DMS114 treated with DMSO at 0.1 percent for 48 hours (cell line): Measurements from ENCODE around the gene HPS1.
A peak's percentile ranks its signal among the peaks of the same experiment; 100 is the strongest.

Source experiments
- DNase-seq: peaks from one replicate; lab custom pipeline; 2025; ENCODE audit not compliant: unreplicated experiment; lab: John Stamatoyannopoulos, UW

The HPS1 gene

DNA sequence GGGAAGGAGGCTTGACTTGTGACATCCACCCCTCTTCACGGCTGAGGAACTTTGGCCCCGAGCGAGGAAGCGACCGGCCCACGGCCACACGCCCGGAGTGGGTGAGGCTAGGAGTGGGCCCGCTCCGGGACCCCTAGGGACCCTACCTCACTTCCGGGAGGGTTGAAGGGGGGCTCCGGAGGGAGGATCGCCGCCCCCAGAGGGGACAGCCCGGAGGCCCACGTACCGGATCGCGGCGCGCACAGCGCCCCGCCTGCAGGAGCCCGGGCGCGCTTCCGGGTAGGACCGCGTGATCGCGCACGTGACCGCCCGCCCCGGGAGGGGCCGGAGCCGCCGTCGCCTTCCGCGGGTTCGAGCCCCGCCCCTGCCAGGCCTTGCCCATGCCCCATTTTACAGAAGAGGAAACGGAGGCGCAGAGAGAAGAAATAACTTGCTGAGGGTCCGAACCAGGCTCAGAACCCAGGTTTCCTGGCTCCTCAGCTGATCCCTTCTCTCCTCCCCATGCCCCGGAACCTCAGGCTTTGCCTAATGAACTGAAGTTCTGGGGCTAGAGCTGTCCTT, at the start of gene HPS1:
Gene HPS1 (minus strand): TSS at position 275 of the 561 bp plus-strand sequence. CDS start 3,695 bp downstream, outside the sequence.
- DNase-seq: peak; percentile 33

DNA sequence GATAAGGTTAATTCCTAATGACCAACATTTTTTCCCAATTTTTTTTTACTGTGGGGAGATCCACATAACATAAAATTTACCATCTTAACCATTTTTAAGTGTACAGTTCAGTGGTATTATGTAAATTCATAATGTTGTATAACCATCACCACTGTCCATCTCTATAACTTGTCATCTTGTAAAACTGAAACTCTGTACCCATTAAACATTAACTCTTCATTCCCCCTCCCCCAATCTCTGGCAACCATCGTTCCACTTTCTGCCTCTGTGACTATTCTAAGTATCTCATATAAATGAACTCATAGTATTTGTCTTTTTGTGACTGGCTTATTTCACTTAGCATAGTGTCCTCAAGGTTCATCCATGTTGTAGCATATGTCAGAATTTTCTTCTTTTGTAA, 46.0 kb upstream of the HPS1 start:
- DNase-seq: no peak

DNA sequence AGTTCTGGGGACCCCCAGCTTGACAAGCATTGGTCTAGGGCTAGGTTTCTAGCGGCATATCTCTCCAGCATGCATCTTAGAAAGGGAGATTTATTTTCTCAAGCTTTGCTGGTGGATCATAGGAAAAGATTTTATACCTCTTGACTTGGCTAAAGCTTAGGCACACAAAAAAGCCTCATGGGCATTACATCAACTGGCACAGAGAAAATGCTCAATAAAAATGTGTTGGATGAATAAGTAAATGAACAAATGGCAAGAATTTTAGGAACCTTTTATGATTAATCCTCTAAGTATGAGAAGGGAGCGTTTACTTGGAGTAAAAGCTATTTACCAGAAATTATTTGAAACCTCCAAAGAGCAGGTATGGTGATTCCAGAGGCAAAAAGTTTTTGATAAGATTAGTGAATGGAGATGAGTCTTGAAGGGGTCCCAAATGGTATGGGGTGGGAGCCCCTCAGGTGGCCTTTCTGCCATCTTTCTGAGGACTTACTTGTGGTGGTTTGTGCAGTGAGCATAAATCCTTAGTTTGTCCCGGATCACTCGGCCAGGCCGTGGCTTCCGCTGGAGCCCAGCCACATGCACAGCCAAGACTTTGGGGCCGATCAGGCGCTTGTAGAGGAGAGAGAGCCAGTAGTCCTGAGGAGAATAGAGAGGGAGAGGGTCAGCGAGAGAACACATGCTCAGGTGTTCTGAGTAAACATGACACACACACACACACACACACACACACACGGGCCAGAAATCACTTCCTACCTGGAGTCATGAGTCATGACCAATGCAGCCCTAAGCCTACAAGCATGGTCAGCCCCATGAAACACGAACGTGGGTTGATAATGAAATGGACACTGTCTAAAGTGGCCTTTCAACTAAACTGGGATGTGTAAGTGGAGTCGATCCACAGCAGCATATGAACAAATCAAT, 43.1 kb upstream of the HPS1 start:
- no peak for DNase-seq

DNA sequence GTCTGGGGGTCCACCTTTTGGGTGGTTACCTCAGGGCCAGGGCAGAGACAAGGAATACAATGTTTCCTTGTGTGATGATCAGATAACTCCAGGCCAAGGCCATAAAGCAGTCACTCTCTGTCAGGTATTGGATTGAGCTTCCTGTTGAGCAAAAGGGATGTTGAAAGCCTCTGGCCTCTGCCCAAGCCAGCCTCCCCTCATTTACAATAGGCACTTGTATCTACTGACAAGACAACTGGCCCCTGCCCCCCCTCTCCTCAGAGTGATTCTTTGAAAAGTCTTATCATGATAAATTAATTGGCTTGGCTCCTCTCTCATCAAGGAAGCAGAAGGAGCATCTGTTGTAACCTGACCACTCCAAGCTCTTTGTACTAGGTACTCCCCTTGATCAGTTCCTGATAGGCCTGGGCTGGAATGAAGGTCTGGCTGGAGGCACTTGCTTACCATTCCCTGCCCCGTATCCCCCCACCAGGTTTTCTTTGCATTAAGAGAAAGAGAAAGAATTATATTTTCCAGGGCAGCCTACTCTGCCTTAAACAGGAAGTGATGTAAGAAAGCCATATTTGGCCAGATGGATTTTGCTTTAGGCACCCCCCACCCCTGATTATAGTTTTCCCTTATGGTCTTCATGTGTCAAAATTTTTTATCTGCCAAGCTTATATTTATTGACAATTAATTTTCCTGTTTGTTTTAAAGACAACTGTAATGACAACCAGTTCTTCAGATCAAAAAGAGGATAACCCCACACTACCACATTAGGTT, 42.1 kb upstream of the HPS1 start:
- DNase-seq: no peak

DNA sequence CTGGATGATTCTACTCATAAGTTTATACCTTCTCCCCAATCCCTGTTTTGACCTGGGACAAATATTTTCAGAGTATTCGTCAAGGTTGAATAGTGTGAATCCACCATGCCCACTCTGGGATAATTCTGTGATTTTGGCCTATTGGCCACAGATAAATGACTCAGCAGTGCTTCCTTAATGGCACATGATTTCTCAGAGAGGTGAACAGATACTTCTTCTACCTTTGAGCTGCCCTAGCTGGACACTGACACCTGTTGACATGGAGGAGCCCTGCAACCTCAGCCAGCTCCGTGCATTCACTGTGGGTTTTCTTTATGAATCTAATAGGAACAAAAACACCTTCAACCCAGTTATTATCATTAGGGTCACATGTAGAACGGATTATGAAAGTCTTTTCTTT, 40.9 kb upstream of the HPS1 start:
- DNase-seq: no peak

DNA sequence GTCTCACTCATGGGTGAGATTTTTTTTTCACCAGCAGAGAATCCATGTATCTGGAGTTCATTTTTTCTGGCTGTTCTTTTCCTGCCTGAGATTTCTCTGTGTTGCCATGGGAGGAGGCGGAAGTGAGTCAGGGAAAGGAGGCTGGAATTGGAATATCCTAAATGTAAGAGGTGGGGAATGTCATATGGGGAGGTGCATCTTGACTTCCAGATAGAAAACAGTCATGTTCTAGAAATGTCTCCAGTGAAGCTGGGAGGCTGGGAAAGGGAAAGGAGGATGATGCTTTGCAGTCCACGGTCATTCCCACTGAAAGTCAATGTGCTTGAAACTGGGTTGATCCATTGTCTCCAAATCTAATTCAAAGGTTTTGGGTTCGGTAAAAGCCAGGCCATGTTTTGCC, 39.7 kb upstream of the HPS1 start:
- DNase-seq: no peak

DNA sequence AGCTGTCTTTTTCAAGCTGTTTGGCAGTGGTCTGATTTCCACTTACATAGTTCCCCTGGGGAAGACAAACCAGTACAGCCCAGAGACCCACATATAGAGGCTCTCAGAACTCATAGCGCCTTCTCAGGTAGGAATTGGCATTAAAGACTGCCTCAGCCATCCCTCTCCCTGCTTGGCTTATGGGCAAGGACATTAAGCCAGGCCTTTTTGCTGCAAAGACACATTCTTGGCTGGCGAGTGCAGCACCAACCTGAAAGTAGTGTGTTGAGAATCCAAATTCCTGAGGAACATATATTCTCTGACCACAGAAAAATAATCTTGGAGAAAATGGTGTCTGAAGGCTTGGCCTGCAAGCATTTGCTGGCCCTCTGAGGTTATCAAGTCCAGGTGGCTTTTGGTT, 39.2 kb upstream of the HPS1 start:
- DNase-seq: no peak

DNA sequence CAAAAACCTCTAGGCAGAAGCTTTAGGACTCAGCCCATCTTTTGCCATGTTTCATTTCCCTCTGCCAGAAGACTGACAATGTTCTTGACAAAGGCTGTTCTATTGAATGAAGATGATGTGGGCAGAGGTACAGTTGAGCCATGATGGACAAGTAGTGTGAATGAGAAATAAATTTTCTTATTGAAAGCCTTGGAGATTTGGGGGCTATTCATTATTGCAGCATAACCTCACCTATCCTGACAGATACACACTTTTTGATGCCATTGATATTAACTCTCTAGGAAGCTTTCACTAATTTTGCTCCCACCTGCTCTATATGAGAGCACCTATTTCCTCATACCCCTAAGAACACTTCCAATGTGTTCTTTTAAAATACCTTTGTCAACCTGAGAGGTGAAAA, 36.9 kb upstream of the HPS1 start:
- DNase-seq: no peak

DNA sequence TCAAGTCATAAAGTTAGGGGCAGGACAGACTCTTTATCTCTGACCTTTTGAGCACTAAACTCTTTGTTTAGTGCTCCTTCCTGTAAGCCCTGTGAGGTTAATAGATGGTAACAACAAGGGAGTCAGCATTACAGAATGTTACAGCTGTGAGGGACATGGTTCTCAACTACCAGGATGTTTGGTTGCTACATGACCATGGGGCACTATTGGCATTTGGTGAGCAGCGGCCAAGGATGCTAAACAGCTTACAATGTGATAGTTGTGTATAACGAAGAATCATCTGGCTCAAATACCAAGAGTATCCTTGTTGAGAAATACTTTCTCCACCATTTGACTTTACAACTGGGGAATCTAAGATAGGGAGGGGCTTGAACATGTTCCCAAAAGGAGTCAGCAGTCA, 35.4 kb upstream of the HPS1 start:
- no peak for DNase-seq

DNA sequence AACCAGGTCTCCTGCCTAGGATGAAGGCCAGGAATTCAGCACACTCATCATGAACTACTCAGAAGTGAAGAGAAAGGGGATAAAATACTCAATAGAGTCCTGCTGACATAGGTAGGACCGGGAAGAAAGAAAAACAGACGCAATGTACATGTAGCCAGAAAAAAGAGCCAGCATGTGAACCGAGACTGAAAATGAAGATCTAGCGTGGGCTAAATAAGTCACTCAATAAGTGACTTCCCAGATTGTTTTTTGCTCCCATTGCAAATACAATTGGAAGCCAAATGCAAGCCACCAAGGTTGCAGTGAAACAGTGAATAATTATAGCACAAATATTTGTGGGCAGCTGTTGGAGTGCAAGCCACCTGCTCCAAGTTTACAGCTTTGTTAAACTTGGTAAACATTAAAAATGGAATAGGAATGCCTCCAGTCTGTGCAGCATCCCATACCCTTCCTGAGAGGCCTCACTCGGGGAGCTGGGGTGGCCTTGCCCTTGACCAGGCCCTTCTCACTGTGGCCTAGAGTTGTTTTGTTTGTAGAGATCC, 34.7 kb upstream of the HPS1 start:
- DNase-seq: no peak

DNA sequence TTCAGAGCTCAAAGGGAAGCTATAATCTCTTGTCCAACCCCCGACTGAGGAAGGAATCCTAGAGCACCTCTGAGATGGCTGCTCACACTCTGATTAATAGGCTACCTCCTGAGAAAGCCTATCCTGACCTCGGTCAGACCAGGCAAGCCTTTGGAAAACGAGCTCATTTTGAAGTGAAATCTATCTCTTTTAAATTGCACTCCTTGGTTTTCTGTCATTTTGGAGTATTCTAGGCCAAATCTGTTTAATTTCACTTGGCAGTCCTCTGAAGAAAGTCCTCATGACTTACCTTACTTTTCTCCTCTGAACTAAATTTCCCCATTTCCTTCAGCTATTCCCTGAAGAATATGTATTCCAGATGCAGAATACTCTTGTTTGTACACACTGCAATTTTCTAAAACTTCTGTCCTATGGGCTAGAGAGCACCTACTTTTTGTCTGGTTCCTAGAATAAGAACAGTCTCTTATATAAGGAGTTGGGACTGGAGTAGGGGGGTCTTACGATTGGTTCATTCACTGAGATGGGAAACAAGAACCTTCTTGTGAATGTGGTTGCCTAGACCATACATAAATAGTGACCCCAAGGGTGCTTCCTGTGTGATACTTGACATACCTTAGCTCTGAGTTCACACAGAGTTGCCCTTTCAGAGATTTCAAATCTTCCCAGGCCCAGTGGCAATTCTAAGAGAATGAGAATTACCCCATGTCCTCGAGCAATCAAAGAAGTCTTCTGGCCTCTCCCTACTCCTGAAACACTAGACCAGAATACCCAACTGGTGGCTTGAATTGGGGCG, 31.9 kb upstream of the HPS1 start:
- DNase-seq: no peak

DNA sequence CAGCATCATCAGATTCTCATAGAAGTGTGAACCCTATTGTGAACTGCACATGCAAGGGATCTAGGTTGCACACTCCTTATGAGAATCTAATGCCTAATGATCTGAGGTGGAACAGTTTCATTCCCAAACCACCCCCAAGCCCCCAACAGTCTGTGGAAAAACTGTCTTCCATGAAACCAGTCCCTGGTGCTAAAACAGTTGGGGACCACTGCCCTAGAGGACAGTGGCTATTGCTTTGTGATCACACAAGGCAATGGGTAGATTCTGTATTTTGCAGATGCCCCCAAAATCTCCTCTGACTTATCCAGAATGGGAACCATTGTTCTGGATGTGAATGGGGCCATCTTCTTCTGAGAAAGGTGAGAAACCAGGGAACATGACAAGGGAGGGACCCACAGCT, 31.1 kb upstream of the HPS1 start:
- DNase-seq: no peak

DNA sequence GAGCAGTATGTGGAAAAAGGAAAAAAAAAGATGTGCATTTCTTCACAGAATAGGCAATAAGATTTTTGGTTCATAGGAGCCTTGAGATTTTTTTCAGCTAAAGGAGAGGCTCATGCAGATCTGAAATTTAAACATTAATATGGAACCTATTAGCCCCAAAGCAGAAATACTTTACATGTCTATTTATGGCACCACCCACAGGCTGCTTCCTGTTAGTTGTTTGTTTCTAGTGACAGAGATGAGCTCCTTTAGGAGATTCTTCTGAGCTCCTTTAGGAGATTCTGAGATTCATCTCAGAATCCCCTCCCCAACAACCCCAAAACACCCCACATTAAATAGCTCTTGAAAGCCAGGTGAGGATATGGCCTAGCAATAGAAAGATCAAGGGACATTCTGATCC, 27.9 kb upstream of the HPS1 start:
- DNase-seq: no peak

DNA sequence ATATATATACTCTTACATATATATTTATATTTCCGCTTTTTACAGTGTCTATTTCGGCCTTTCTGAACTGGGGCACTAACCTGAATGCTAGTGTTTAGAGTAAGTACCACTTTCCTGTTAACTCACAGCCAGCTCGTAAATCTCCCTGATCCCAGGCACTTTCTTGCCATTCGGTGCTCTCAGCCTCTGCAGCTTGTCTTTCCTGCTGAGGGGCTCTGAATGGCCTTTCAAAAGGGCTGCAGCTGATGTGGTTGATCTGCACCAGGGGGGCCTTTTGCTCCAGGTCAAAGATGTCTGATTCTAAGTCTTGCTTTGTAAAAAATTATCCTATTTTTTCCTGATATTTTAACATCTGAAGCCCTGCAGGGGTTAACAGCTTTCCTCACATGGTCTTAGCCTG, 25.5 kb upstream of the HPS1 start:
- no peak for DNase-seq

DNA sequence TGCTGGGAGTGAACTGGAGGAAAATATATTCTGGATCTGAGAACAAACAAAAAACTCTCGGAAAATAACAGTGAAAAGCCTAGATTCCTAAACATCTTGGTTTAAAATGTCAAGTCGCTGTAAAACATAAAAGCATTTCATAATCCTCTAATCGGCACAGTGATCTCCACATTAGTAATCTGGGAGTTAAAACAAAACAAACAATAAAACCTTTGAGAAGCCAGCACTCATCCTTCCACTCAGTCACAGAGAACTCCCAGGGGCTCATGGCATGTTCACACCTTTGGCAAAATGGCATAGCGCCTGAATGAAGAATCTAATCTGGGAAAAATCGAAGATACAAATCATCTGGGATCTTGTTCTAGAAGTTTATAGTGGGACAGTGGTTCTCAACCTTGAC, 24.1 kb upstream of the HPS1 start:
- DNase-seq: no peak

DNA sequence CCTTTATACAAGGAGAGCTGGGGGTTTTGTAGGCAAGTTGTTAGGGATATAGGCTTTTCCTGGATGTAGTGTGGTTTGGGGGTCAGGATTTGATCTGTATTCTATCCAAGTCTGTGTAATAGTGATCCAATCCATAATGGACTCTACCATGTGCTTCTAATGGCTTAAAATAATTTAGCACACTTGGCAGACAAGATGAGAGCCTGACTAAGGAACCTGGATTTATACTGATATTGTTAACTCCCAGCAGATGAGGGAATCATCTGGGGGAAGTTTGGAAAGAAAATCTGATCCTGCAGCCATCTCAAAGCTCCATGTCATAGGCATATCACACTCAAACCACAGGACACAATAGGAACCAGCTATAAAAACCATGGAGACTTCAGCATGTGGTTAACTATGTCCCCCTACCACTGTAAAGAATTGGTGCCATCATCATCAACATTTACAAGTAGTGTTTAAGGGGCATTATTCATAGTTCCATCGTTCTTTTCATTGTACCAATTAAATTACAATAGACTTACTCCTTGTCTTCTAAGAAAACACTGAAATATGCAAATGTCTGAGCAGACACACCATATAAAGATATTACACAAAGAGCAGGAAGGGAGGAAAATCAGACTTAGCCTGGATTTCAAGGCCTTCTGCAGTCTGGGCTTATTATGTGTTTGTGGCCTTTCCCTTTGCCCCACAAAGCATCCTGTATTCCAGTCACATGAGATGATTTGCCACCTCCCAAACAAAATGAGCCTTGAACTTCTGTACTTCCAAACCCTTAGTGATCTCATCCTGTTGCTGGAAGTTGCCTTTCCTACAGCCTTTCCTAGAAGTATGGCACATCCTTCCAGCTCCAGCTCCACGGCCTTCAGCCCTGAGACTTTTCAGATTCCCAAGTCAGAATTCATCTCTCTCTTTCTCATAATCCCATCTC, 22.5 kb upstream of the HPS1 start:
- no peak for DNase-seq

DNA sequence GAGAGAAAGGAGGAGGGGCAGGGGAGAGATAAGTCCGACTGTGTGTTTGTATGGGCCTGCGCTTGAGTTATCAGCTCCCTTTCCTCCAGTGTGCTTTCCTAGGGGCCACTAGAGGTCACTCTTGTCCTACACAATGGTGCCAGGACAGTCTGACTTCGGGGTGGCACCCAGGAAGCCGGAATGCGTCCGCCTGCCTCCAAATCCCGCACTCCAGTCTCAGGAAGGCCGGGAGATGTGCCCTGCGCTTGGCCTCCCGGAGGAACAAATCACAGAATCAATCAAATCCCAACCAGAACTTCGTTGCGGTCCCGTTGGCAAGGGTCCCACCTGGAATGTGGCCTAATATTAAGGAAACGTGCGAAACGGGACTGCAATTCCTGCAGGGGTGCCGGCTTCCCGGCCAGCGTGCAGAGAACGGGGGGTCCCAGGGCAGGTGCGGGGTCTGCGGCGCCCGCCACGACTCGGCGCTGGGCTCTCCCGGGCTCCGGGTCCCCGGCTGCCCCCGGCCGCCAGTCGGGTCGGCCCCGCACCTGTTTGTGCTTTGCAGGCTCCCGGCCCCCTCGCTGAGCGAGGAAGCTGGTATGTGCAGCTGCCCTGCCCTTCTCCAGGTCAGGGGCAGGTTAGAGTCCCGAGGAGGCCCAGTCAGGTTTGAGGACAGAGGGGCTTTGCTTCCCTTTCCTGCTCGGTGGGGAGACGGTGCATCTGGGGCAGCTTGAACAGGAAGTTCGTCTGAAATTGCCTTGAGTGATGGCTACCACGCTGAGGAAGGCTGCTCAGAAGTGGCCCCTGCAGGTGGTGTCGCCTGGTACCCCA, 21.0 kb upstream of the HPS1 start:
- DNase-seq: peak; percentile 88

DNA sequence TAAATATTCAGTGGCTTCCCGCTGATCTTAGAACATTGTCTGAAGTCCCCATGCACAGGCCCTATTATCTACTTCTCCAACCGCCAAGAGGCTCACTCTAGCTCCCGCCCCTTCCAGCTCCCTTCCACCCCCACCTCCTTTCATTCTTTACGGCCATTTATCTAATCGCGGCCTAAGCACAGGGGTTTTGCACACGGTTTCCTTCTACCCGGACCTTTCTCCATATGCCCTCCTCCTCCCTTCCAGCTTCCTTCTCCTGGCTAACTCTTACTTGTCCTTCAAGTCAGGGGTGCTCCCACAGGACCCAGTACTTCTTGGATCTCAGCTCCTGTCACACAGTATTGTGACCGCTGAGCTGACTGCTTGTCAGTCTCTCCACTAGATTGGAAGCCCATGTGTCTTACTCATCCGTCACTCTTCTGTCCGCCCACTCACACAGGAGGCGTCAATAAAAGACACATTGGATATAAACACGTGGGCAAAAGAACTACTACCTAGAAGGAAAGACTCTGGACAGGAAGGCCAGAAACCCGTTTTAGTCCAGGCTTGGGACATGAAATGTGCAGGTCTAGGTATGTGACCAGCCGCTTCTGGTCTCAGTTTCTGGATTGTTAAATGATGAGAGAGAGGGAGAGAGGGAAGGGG, 20.2 kb upstream of the HPS1 start:
- DNase-seq: no peak
